ENCODE results near the gene ANG.
"Not testable (repeated sequence)": the region's sequence is repeated elsewhere in the genome, so short reads cannot be mapped to it uniquely, and the experiment has no call there.

ANG gene

DNA sequence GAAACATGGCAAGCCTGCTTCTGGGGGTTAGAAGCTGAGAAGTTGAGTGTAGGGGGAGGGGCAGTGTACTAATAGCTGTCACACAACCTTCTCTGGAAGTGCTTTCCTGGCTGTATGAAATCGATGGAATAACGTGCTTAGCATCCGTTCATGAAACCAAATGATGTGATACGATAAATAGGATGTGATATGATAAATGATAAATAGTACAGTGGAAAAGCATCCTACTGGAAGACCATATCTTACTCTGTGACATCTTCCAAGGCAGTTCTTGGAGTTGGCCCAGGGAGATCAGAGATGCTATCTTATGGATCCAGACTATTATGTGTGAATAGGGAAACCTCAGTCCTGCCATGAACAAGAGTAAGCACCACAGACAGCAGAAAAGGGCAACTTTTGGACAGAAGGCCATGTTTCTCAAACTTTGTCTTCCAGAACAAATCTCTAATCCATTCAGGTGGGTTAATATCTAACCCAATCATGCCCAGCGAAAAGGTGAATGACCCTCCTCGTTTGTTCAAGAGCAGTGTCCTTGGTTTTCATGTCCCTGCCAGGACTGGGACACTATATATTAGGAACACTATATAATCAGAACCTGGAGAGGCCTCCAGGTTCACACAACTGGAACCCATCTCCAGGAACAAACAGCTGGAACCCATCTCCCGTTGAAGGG is at the start of gene ANG:
Gene ANG, plus strand, starts transcription at position 598 of the 673 bp plus-strand sequence. CDS start 4,801 bp downstream, outside the sequence.
- no peak for DNase-seq (ENCODE audit: low read depth)
- no peak within 1 kb of the TSS for H3K4me3 ChIP-seq (ENCODE audit: low read depth, low read length)

DNA sequence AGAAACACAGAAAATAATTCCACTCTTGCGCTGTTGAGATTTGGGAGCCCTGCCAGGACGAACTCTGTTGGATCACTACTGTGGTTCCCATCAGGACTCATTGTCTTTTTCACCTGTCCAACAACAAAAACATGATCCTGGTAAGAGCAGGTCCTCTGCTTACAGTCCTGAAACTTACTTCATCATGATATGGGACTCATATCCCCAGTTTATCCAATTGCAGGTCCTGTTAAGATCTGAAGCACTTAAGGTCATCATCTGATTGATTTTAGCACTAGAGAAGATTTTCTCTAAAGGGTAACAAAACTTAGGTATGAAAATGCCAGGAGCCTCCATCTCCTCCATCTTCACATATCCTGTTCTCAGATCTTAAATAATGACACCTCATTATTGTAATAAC is 47.0 kb upstream of the ANG start, which contains the start of gene OR6S1:
Gene OR6S1, minus strand, starts transcription at position 101 of the 400 bp plus-strand sequence. Its CDS starts 0 bp downstream, at position 101.
- H3K4me3 ChIP-seq (ENCODE audit: low read depth, low read length) = no peak within 1 kb of the TSS
- no peak for DNase-seq (ENCODE audit: low read depth)

DNA sequence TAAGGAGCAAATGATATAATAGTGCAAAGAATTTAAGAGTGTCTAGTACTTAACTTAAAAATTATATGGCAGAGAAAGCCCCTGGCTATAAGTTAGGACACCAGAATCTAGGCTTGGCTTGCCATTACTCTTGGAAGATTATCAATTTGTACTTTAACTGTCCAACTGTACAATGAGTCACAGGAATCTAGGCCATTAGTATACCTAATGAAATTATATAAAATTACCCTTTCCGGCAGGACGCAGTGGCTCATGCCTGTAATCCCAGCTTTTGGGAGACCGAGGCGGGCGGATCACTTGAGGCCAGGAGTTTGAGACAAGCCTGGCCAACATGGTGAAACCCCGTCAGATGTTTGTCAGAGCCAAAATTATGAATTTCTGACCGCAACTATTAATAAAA is 46.4 kb upstream of the ANG start:
- DNase-seq (ENCODE audit: low read depth) = no peak
- no peak overlapping the region for H3K4me3 ChIP-seq (ENCODE audit: low read depth, low read length)

- H3K4me3 ChIP-seq (ENCODE audit: low read depth, low read length); DNase-seq (ENCODE audit: low read depth): not testable (repeated sequence)
Observed at GRCh38 chr14:20642755-20643154, 45.8 kb upstream of the ANG start.

DNA sequence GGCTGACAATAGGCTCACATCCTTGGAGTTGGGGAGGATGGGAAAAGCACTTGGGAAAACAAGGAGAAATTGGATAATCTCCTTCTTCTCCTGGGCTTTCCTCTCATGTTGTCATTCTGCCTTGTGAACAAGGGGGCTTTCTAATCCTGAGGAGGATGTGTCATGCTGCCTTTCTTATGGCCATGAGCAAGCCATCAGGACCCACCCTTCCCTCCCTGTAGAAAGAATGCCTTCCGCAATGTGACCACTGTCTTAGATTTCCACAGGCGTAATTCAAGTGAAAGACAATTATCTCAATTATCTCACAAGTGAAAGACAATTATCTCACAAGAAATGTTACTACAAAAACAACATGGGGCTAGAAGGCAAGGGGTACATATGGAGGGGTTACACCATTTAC is 44.0 kb upstream of the ANG start:
- no peak overlapping the region for H3K4me3 ChIP-seq (ENCODE audit: low read depth, low read length)
- no peak for DNase-seq (ENCODE audit: low read depth)

GRCh38 chr14:20645481-20645880 is 43.1 kb upstream of the ANG start:
- no peak overlapping the region for H3K4me3 ChIP-seq (ENCODE audit: low read depth, low read length)
- no peak for DNase-seq (ENCODE audit: low read depth)

- DNase-seq (ENCODE audit: low read depth) = peak; percentile 10
- H3K4me3 ChIP-seq (ENCODE audit: low read depth, low read length) = peak overlapping the region; percentile 31
Observed at GRCh38 chr14:20652996-20653975, 35.3 kb upstream of the ANG start.

DNA sequence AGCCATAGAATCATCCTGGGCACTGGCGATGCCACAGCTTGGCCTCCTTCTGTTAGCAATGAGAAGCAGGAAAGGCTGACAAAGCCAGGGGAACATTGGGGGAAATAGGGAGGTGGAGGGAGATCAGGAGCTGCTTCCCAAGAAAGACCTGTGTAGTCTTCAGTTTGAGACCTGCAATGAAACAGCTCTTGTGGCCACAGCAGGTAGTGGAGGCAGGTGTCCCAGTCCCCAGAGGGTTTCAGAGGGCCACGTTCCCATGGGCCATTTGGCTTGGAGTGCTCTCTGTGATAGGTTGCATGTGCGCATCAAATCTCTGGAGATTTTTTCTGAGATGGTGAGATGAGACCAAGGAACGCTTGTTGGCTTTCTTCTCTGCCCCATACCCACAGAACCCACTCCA is 32.7 kb upstream of the ANG start:
- no peak for DNase-seq (ENCODE audit: low read depth)
- H3K4me3 ChIP-seq (ENCODE audit: low read depth, low read length) = no peak overlapping the region

DNA sequence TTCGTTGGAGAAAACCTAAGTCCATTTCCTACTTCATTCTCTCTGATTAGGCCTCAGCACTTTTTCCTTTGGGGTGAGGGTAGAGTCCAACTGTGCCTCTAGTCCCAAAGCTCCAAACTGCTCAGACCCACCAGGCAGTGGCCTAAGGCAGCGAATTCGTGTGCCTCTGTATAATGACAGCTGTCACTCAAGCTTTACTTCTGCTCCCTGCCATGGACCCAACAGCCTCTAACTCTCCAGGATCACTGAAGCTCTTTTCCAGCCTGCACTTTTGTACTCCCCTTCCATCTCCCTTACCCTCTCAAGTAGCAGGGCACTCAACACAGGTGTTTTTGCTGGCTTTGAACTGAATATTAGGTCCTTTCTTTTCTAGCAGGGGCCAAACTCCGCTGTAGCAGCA is 32.3 kb upstream of the ANG start:
- no peak overlapping the region for H3K4me3 ChIP-seq (ENCODE audit: low read depth, low read length)
- DNase-seq (ENCODE audit: low read depth) = no peak

DNA sequence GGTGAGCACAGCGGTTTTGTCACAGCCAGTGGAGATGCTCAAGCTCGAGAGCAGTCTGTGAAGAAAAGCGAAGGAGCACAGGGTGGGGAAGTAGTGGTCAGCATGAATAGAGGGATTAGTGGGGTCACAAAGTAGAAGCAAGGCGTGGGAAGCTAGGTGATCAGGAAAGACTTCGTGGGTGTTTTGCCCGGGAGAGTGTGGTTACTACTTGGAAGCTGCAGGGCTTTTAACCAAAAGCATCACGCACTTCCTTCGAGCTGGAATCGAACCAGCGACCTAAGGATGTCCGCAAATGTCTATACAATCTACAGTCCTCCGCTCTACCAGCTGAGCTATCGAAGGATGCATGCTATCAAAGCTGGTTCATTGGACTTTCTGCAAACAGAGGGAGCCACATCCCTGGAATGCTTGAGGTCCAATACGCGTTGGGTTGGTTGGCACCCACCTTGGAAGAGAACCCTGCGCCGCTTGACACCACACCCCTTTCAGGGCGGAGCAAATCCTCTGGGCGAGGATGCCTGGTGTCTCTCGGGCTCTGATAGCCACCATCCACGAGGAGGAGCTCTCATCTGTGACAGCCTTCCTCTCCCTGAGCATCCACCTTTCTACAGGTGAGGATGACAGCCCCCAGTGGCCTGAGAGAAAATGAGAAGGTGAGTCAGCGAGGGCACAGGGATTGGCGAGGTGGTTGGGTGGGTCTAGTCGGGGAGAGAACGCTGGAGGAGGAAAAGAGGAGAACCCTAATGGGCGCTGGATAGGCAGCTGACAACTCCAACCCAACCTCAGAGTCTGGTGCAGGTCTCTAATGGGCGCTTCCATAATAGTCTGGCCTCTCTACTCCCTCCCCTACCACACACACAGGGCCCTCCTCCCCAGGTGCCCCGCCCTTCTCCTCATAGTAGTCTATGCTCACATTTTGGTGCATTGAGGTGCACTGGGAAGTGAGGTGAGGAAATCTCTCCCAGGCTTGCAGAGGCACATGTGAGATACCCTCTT is 31.1 kb upstream of the ANG start:
- H3K4me3 ChIP-seq (ENCODE audit: low read depth, low read length) = no peak overlapping the region
- no peak for DNase-seq (ENCODE audit: low read depth)

- DNase-seq (ENCODE audit: low read depth) = no peak
- no peak overlapping the region for H3K4me3 ChIP-seq (ENCODE audit: low read depth, low read length)
Observed at GRCh38 chr14:20658246-20658645, 30.3 kb upstream of the ANG start.

GRCh38 chr14:20659336-20659735 is 29.2 kb upstream of the ANG start:
- H3K4me3 ChIP-seq (ENCODE audit: low read depth, low read length) = no peak overlapping the region
- DNase-seq (ENCODE audit: low read depth) = no peak

DNA sequence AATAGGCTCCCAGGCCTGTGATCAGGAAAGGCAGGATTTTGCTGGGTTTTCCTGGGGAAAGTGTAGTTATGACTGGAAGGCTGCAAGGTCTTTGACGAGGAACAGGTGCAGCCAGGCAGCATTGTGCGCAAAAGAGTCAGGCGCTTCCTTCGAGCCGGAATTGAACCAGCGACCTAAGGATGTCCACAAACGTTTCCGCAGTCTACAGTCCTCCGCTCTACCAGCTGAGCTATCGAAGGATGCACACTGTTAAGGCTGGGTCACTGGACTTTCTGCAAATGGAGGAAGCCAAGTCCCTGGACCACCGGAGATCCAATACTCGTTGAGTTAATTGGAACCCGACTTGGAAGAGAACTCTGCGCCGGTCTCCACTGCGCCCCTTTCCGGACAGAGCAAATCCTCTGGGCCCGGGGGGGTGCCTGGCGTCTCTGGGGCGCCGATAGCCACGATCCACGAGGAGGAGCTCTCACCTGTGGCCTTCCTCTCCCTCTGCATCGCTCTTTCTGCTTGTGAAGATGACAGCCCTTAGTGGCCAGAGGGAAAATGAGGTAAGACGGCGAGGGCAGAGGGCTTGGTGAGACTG is 28.7 kb upstream of the ANG start:
- H3K4me3 ChIP-seq (ENCODE audit: low read depth, low read length) = no peak overlapping the region
- DNase-seq (ENCODE audit: low read depth) = no peak

- no peak overlapping the region for H3K4me3 ChIP-seq (ENCODE audit: low read depth, low read length)
- no peak for DNase-seq (ENCODE audit: low read depth)
Observed at GRCh38 chr14:20661197-20661596, 27.4 kb upstream of the ANG start.

DNA sequence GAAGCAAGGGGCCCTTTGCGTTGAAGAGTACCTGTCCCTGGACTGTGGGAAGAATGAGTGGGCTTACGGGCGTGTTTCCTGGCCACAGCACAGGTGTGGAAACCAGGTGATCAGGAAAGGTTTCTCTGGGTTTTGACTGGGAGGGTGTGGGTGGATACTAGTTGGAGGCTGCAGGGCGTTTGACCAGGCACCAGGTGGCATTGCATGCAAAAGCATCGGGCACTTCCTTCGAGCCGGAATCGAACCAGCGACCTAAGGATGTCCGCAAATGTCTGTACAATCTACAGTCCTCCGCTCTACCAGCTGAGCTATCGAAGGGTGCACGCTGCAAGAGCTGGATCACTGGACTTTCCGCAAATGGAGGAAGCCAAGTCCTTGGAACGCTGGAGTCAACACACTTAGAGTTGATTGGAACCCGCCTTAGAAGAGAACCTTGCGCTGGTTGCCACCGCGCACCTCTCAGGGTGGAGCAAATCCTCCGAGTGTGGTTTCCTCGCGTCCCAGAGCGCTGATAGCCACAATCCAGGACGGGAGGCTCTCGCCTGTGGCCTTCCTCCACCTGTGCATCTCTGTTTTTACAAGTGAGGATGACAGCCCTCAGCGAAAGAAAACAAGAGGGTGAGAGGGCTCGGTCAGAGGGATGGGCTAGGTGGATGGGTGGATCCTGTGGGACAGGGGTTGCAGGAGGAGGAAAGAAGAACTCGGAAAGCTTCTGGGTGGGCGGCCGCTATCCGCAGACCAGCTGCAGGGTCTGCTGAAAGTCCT is 25.4 kb upstream of the ANG start:
- H3K4me3 ChIP-seq (ENCODE audit: low read depth, low read length) = peak overlapping the region; percentile 24
- no peak for DNase-seq (ENCODE audit: low read depth)

- not testable (repeated sequence) for H3K4me3 ChIP-seq (ENCODE audit: low read depth, low read length); DNase-seq (ENCODE audit: low read depth)
Observed at GRCh38 chr14:20666400-20666961, 22.1 kb upstream of the ANG start.

GRCh38 chr14:20667957-20668356 is 20.6 kb upstream of the ANG start:
- no peak overlapping the region for H3K4me3 ChIP-seq (ENCODE audit: low read depth, low read length)
- DNase-seq (ENCODE audit: low read depth) = no peak

- DNase-seq (ENCODE audit: low read depth) = no peak
Observed at GRCh38 chr14:20668969-20669368, 19.6 kb upstream of the ANG start.

More at GRCh38 chr14:20668969-20669368, 19.6 kb upstream of the ANG start:
- H3K4me3 ChIP-seq (ENCODE audit: low read depth, low read length) = no peak overlapping the region
